Gastroesophageal sphincter (tissue), 4 donors: ENCODE measurements around the gene CNKSR3. TPM values are rescaled to one million over a fixed set of nuclear protein-coding genes. Genes with fewer than 3 reads are reported as not detected.

Source experiments
- ATAC-seq: fragments of 150-250 bp; one replicate; pipeline ENCODE4 v1.9.1; 2016; ENCODE audit warnings: mild to moderate bottlenecking, moderate library complexity
- H3K27ac ChIP-seq, 4 donors: fragments of 200-600 bp; sonication (generic) in 3 of 4; 1 replicate in 3 of 4; 2 replicates in 1 of 4; pipeline ENCODE4 v1.5.1; 2016 to 2019
- H3K27me3 ChIP-seq: fragments of 200-600 bp; sonication (generic); one replicate; pipeline ENCODE4 v1.5.1; 2019
- H3K36me3 ChIP-seq, 2 donors: fragments of 200-600 bp; sonication (generic); one replicate each; pipeline ENCODE4 v1.5.1; 2019; ENCODE audit warnings: control low read depth in 1 of 2
- H3K4me1 ChIP-seq, 3 donors: fragments of 200-600 bp; sonication (generic); 1 replicate in 2 of 3; 2 replicates in 1 of 3; pipeline ENCODE4 v1.5.1; 2016 to 2019; ENCODE audit warnings: control low read depth in 2 of 3
- H3K4me3 ChIP-seq, 2 donors: fragments of 200-600 bp; sonication (generic); one replicate each; pipeline ENCODE4 v1.5.1; 2019; ENCODE audit warnings: mild to moderate bottlenecking in 1 of 2, moderate library complexity in 1 of 2
- H3K9me3 ChIP-seq, 3 donors: fragments of 200-600 bp; sonication (generic); one replicate each; pipeline ENCODE4 v1.5.1; 2017 to 2019; ENCODE audit warnings: control low read depth in 2 of 3
- EP300 ChIP-seq: sonication (generic); formaldehyde crosslinking; IDR thresholded peaks from one replicate; pipeline ENCODE4 v1.6.1; 2017; ENCODE audit warnings: antibody characterized with exemption, mild to moderate bottlenecking
- POLR2A ChIP-seq, 2 donors: fragments of 450-650 bp; IDR thresholded peaks; one replicate each; pipeline ENCODE4 v1.6.1; 2017; ENCODE audit warnings: antibody characterized with exemption in 2 of 2, mild to moderate bottlenecking in 2 of 2, moderate library complexity in 1 of 2
- POLR2AphosphoS5 ChIP-seq: sonication (generic); formaldehyde crosslinking; IDR thresholded peaks from one replicate; pipeline ENCODE4 v1.6.1; 2017; ENCODE audit warnings: antibody characterized with exemption
- WGBS, 2 donors: methylation state at CpG; one replicate each; pipeline ENCODE4 v1.1.5; 2018; ENCODE audit warnings: low coverage in 1 of 2; 5-methylcytosine and 5-hydroxymethylcytosine counted together
- total RNA-seq, 4 donors: library from RNA; depleted of rRNA; stranded (reverse); fragments of >200 nt; gene quantifications; one replicate each; pipeline ENCODE4 v1.1.0, GENCODE V29; 2016
- TF ChIP-seq, protein P1 (sequence below), 4 experiments: fragments of 200-600 bp in 2 of 4; fragments of 450-650 bp in 2 of 4; sonication (generic) in 1 of 4; IDR thresholded peaks; one replicate each; pipeline ENCODE4 v1.5.1; 2017 to 2019; ENCODE audit warnings: antibody characterized with exemption in 4 of 4, mild to moderate bottlenecking in 2 of 4, moderate library complexity in 2 of 4

The CNKSR3 gene
- total RNA-seq, 4 donors from 2014 or later = 12.9 to 28.9 (median 16.0) TPM

DNA sequence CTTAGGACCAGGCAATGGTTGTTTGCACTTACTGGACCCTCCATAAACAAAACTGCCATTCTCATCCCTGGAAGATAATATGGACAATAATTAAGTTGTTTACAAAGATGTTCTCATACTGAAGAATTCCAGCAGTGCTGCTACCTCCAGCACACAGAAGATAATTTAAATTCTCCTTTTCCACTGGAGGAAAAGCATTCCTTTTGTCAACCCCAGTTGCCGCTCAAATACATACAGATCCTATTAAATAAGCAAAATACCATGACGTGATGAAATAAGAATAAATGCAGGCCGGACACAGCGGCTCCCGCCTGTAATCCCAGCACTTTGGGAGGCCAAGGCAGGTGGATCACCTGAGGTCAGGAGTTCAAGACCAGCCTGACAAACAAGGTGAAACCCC lies 99.4 kb downstream of the CNKSR3 start:
- TF ChIP-seq EP300 (no peak), POLR2AphosphoS5 (no peak), POLR2A (IDR thresholded peaks at IDR 0.05) (no peak)
- TF ChIP-seq, protein P1, sequence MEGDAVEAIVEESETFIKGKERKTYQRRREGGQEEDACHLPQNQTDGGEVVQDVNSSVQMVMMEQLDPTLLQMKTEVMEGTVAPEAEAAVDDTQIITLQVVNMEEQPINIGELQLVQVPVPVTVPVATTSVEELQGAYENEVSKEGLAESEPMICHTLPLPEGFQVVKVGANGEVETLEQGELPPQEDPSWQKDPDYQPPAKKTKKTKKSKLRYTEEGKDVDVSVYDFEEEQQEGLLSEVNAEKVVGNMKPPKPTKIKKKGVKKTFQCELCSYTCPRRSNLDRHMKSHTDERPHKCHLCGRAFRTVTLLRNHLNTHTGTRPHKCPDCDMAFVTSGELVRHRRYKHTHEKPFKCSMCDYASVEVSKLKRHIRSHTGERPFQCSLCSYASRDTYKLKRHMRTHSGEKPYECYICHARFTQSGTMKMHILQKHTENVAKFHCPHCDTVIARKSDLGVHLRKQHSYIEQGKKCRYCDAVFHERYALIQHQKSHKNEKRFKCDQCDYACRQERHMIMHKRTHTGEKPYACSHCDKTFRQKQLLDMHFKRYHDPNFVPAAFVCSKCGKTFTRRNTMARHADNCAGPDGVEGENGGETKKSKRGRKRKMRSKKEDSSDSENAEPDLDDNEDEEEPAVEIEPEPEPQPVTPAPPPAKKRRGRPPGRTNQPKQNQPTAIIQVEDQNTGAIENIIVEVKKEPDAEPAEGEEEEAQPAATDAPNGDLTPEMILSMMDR (IDR thresholded peaks at IDR 0.05) = no peak
- H3K36me3 ChIP-seq = peaks cover 0 to 37% of the 10 kb centered on the region in 2 donors
- ATAC-seq = no peak
- no peaks in the 10 kb centered on the region for H3K27me3 ChIP-seq
- peaks cover 7 to 45% (median 29%) of the 10 kb centered on the region in 3 donors for H3K4me1 ChIP-seq
- H3K9me3 ChIP-seq = no peaks in the 10 kb centered on the region
- WGBS, 2 donors = 41 to 45% methylated on average over 4 to 5 of the region's 5 CpGs
- peak overlapping the region; percentile 85 to 92 (median 88) for H3K27ac ChIP-seq
- H3K4me3 ChIP-seq = no peak overlapping the region

DNA sequence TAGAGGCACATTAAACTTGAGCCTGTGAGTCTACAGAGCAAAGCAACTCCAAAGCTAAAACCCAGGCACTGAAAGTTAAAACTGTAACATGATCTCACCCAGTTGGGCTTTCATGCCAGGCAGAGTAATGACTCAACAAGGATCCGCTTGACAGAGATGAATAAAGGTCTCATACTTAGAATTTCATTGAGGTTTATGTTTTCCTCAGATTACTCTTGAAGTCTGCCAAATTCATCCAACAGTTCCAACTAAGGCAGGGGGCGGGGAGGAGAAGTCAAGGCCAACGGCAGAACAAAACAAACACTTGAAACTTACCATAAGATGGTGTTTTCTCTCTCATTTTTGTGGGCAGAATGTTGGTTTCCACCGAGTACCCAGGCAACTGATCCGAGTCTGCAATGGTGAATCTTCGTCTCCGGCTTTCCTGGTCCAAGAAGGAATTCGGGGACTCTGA lies 99.8 kb downstream of the CNKSR3 start:
- Histone ChIP-seq H3K36me3 (peaks cover 0 to 37% of the 10 kb centered on the region in 2 donors), H3K9me3 (no peaks in the 10 kb centered on the region), H3K4me3 (no peak overlapping the region), H3K27ac (peak overlapping the region; percentile 85 to 92 (median 88)), H3K4me1 (peaks cover 7 to 45% (median 29%) of the 10 kb centered on the region in 3 donors), H3K27me3 (no peaks in the 10 kb centered on the region)
- 13 to 15% methylated on average over 3 to 7 of the region's 8 CpGs for WGBS, 2 donors
- TF ChIP-seq POLR2AphosphoS5 = peak; percentile 93
- TF ChIP-seq POLR2A (IDR thresholded peaks at IDR 0.05) = no peak
- ATAC-seq = peak; percentile 93

- Histone ChIP-seq H3K27ac (peak overlapping the region; percentile 85 to 92 (median 88)), H3K27me3 (no peaks in the 10 kb centered on the region), H3K36me3 (peaks cover 0 to 23% of the 10 kb centered on the region in 2 donors), H3K4me3 (no peak overlapping the region), H3K9me3 (no peaks in the 10 kb centered on the region), H3K4me1 (peaks cover 7 to 56% (median 32%) of the 10 kb centered on the region in 3 donors)
- WGBS, 2 donors = 26 to 37% methylated on average over 4 of the region's 4 CpGs
- no peak for ATAC-seq
- TF ChIP-seq POLR2A (IDR thresholded peaks at IDR 0.05) (no peak), EP300 (no peak), POLR2AphosphoS5 (no peak)
- TF ChIP-seq, protein P1 (IDR thresholded peaks at IDR 0.05) = peak in 3 of 4 experiments; percentile 22 to 50 (median 23)
These were observed 101.5 kb downstream of the CNKSR3 start for GRCh38 chr6:154408891-154409500.

DNA sequence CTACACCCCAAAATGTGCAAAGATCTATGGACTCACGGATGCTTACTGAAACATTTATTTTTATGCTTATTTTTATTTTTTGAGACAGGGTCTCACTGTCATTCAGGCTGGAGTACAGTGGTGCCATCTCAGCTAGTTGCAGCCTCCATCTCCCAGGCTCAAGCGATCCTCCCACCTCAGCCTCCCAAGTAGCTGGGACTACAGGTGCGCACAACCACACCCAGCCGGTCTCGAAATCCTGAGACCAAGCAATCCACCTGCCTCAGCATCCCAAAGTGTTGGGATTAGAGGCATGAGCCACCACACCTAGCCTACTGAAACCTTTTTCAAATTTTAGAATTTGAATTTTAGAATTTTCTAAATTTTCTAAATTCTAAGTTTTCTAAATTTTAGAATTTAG lies 103.0 kb downstream of the CNKSR3 start:
- TF ChIP-seq, protein P1 (IDR thresholded peaks at IDR 0.05) = no peak
- no peak for TF ChIP-seq POLR2AphosphoS5
- TF ChIP-seq EP300 = no peak
- TF ChIP-seq POLR2A (IDR thresholded peaks at IDR 0.05) = no peak
- peaks cover 7 to 60% (median 35%) of the 10 kb centered on the region in 3 donors for H3K4me1 ChIP-seq
- no peak overlapping the region for H3K4me3 ChIP-seq
- no peaks in the 10 kb centered on the region for H3K27me3 ChIP-seq
- peaks cover 0 to 13% of the 10 kb centered on the region in 2 donors for H3K36me3 ChIP-seq
- no peak for ATAC-seq
- no peaks in the 10 kb centered on the region for H3K9me3 ChIP-seq
- 96 to 100% methylated on average over 1 to 4 of the region's 5 CpGs for WGBS, 2 donors
- H3K27ac ChIP-seq = peak overlapping the region in 1 of 4 donors; percentile 15

DNA sequence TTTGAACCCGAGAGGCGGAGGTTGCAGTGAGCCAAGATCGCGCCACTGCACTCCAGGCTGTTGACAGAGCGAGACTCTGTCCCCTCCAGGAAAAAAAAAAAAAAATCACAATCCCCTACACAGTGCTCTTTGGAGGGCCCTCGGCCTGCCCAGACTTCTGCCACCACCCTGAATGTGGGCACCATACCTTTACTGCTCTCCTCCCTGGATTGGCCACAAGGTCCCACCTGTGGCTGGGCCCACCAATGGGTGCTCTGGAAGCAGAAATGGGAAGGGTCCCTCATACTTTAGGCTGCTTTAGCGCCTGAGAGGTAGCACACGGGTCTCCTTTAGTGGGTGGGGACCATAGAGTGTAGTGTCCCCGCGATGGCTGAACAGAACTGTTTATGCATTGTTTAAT lies 103.6 kb downstream of the CNKSR3 start:
- ATAC-seq = no peak
- H3K27me3 ChIP-seq = no peaks in the 10 kb centered on the region
- peaks cover 7 to 54% (median 30%) of the 10 kb centered on the region in 3 donors for H3K4me1 ChIP-seq
- 96% methylated on average over 8 of the region's 10 CpGs; no CpG with 5 or more reads in 1 of the 2 donors for WGBS, 2 donors
- TF ChIP-seq EP300 (no peak), POLR2AphosphoS5 (no peak), POLR2A (IDR thresholded peaks at IDR 0.05) (no peak)
- TF ChIP-seq, protein P1 (IDR thresholded peaks at IDR 0.05) = no peak
- no peaks in the 10 kb centered on the region for H3K9me3 ChIP-seq
- no peak overlapping the region for H3K4me3 ChIP-seq
- H3K36me3 ChIP-seq = peaks cover 0 to 14% of the 10 kb centered on the region in 2 donors
- peak overlapping the region in 1 of 4 donors; percentile 63 for H3K27ac ChIP-seq
